Motor neuron (in vitro differentiated cells): ENCODE data around the gene N4BP2L1. TPM values are rescaled to one million over a fixed set of nuclear protein-coding genes. Genes with fewer than 3 reads are reported as not detected.

Source experiments
- ATAC-seq, 8 experiments: fragments of 200-7000 bp; cut with Tn5 transposase; replicated peaks in 6 of 8; 2 replicates each; pipeline ENCODE4 v1.8.0; 2021; ENCODE audit warnings: mild to moderate bottlenecking in 8 of 8, moderate library complexity in 8 of 8
- H3K27ac ChIP-seq, 2 donors: fragments of 250-450 bp; sonication (Bioruptor Pico); 2 replicates each; pipeline ENCODE4 v1.9.0; 2021; ENCODE audit warnings: antibody characterized with exemption in 2 of 2, mild to moderate bottlenecking in 2 of 2, moderate library complexity in 1 of 2
- H3K4me1 ChIP-seq, 2 donors: fragments of 250-450 bp; sonication (Bioruptor Pico); replicated peaks in 1 of 2; 2 replicates each; pipeline ENCODE4 v1.6.1; 2021; ENCODE audit warnings: antibody characterized with exemption in 2 of 2, mild to moderate bottlenecking in 2 of 2, moderate library complexity in 1 of 2
- H3K4me3 ChIP-seq, 5 donors: fragments of 250-450 bp; sonication (Bioruptor Pico); 2 replicates each; pipeline ENCODE4 v1.9.0; 2021; ENCODE audit warnings: antibody characterized with exemption in 5 of 5, mild to moderate bottlenecking in 5 of 5, moderate library complexity in 4 of 5
- WGBS, 10 experiments: fragments of 450-650 bp; shearing (Covaris generic); methylation state at CpG; one replicate each; pipeline ENCODE4 v1.0.0; 2022; 5-methylcytosine and 5-hydroxymethylcytosine counted together
- in situ Hi-C, 9 experiments: fragments of 400-800 bp; cut with MboI; loops; one replicate each; pipeline ENCODE4 v1.15.0; 2021; ENCODE audit warnings: low sequenced_read_pairs in 9 of 9, low pct_unique_long_range_greater_than_20kb in 2 of 9; ENCODE audit not compliant: unreplicated experiment in 9 of 9
- total RNA-seq, 8 experiments: library from RNA; unstranded; fragments of 300-600 nt; gene quantifications; 2 replicates each; pipeline versions ENCODE4 v1.2.3 to v1.2.4, GENCODE V29; 2022

The N4BP2L1 gene
- 1 to 10 TPM; 2.0 to 6.1 (median 4.2) TPM for total RNA-seq

DNA sequence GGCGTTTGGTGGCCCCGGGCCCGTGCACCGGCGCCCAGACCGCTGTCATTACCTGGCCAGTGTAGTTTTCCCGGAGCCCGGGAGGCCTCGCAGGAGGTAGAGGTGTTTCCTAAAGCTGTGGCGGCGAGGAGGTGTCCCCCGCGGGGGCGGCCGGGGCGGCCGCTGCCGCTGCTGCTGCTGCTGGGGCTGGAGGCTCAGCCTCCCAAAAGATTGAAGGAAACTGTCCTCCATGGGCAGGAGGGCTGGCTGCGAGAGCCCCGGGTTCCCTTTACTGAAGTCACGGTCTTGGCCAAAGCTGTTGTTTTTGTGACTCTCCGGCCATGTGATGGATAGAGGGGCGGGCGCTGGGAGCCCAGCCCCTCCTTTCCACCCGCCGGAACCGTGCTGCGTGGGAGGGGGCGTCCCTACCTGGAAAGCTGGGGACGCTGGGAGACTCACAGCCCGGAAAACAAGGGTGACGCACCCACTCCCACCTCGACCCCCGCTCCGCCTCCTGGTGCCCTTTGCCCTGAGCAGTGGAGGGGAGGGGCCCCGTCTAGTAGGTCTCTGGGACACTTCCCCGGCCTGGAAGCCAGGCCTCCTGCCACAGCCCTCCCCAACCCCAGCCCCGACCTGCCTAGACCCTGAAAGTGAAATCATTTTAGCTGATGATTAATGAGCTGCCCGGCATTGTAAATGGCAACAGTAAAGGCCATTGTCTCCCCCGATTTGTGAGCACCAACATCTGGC is at the start of gene N4BP2L1:
N4BP2L1 (minus strand) TSS at position 279 of the 729 bp plus-strand sequence; CDS start at position 231, 48 bp downstream.
- whole genome bisulfite sequencing, 10 experiments, result 0 to 20% (median 0%) methylated on average over 1 to 10 of the region's 40 CpGs; no CpG with 5 or more reads in 5 of the 10 experiments
- in situ Hi-C loops, result no loop called here
- peak; percentile 56 to 87 (median 84) for ATAC-seq
- Histone ChIP-seq H3K27ac (peak within 1 kb of the TSS in 1 of 2 donors; percentile 4), H3K4me1 (peaks cover 0 to 5% of the 10 kb centered on the region in 2 donors), H3K4me3 (peak within 1 kb of the TSS; percentile 42 to 80 (median 59))

DNA sequence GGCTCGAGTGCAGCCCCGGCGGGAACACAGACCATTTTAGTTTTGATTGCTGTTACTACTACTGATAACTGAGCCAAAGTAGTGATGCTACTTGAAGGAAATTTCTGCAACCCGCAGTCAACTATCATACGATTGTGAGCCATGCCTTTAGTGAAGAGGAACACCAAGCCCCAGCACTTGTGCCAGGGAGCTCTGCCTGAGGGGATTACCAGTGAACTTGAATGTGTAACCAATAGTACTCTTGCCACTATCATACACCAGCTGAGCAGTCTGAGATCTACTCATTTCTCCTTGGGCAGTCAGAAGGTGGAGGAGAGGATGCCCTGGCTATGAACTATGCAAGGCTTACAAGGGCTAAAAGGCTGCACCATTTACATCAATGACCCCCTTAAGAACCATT is 49.0 kb upstream of the N4BP2L1 start:
- no peak for ATAC-seq
- H3K27ac ChIP-seq, result no peak overlapping the region
- no peak overlapping the region for H3K4me3 ChIP-seq
- in situ Hi-C loops, result no loop called here
- H3K4me1 ChIP-seq, result peaks cover 2 to 13% of the 10 kb centered on the region in 2 donors
- 80 to 100% (median 97%) methylated on average over 2 to 5 of the region's 5 CpGs; no CpG with 5 or more reads in 1 of the 10 experiments for WGBS, 10 experiments

DNA sequence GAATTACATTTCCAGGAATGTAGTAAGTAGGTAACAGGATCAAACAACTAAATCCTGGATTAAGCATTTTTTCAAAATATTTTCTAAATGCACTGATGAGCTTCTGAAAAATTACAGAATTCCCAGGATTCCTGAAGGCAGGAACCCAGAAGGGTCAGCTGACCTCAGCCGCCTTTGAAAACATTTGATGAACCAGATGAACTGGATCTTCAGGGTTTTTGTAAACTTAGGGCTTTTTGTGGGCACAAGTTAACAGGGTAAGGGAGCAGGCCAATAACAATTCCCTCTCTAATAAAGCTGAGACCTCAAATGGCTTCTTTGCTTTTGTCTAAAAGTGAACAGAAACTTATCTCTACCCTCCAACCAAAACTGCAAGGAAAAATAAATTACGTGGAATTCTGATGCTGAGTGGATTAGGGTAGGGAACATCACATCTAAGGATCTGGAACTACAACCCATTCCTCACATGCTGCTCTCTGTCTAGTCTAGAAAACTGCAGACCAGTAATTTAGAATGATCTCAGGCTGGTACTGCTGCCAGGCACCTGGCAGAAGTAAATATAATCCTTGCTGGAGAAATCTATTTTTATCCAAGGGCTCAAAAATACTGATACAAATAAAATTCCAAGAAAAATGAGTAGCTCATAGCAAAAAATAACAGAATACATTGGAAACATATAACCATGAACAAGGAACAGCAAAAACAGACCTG is 48.2 kb upstream of the N4BP2L1 start:
- Histone ChIP-seq H3K27ac (no peak overlapping the region), H3K4me1 (peaks cover 5 to 13% of the 10 kb centered on the region in 2 donors), H3K4me3 (no peak overlapping the region)
- ATAC-seq, result no peak
- in situ Hi-C loops, result no loop called here
- 78 to 100% (median 100%) methylated on average over 1 to 2 of the region's 2 CpGs; no CpG with 5 or more reads in 3 of the 10 experiments for WGBS, 10 experiments

DNA sequence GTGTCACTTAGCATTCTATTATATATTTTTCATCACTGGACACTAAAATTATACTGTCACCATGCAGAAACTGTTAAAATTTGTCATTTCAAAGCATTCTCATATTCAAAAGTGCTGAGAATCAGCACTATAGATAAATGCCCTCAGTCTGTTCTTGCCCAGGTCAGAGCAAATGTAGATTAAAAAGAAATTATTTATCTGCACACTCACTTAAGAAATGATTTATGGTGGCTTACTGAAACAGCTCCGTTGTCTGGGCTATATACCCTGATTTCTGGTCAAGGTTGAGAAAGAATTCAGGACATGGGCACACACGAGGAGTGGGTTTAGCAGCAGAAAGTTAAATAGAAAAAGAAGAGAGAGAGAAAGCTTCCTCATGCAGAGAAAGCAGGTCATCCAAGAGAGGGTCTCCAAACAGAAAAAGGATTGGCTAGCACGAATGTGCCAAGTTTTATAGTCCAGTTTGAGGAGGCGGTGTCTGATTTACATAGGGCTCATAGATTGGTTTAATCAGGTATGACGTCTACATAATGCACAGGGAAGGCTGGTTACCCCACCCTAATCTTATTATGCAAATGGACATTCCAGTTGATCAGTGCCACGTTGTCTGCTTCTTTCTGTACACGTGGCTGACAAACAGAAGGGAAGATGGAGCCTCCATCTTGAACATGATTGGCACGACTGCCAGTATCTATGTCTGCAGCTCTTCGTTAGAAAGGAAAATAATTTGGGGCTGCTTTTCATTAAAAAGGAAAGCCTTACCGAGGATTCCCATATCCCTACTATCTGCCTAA is 47.3 kb upstream of the N4BP2L1 start:
- WGBS, 10 experiments, result 43 to 100% (median 78%) methylated on average over 1 to 10 of the region's 10 CpGs
- Histone ChIP-seq H3K4me3 (no peak overlapping the region), H3K27ac (no peak overlapping the region), H3K4me1 (peaks cover 5 to 13% of the 10 kb centered on the region in 2 donors)
- in situ Hi-C loops, result no loop called here
- ATAC-seq, result peak in 7 of 8 experiments; percentile 23 to 77 (median 61)

DNA sequence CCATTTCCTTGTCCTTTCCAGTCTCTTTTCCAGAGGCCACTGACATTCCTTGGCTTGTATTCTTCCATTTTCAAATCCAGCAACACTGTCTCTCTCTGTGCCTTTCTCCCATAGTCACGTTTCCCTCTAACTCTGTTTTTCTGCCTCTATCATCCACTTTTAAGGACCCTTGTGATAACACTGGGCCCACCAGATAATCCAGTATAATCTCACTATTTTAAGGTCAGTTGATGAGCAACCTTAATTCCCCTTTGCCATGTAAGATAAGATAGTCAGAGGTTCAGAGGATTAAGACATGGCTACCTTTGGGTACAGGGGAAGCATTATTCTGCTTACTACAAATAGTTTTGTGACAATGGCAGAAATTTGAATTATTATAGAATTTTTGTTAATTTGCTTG is 45.7 kb upstream of the N4BP2L1 start:
- H3K27ac ChIP-seq, result no peak overlapping the region
- peaks cover 5 to 13% of the 10 kb centered on the region in 2 donors for H3K4me1 ChIP-seq
- no peak overlapping the region for H3K4me3 ChIP-seq
- WGBS, 10 experiments, result 60 to 90% (median 82%) methylated on average over 1 of the region's 1 CpG; no CpG with 5 or more reads in 2 of the 10 experiments
- in situ Hi-C loops, result no loop called here
- no peak for ATAC-seq

DNA sequence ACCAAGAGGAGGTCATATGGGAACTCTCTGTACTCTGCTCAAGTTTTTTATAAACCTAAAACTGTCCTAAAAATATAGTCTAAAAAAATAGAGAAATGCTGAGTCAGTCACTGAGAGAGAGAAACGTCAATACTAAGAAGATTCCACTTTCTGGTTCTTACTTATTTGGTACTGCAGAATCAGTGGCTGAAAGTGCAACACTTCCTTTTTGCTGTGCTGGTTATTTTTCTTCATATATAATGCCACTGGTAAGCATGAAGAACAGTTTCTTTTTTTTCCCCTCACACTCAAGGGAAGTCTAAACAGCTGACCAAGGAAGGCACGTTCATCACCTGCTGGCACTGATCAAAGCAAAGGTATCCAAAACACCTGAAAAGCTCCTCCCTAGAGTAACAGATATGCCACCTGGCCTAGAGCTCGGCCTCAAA is 44.3 kb upstream of the N4BP2L1 start:
- WGBS, 10 experiments, result 52 to 100% (median 75%) methylated on average over 2 to 3 of the region's 3 CpGs
- ATAC-seq, result no peak
- Histone ChIP-seq H3K4me3 (no peak overlapping the region), H3K4me1 (peaks cover 5 to 13% of the 10 kb centered on the region in 2 donors), H3K27ac (no peak overlapping the region)
- in situ Hi-C loops, result no loop called here

DNA sequence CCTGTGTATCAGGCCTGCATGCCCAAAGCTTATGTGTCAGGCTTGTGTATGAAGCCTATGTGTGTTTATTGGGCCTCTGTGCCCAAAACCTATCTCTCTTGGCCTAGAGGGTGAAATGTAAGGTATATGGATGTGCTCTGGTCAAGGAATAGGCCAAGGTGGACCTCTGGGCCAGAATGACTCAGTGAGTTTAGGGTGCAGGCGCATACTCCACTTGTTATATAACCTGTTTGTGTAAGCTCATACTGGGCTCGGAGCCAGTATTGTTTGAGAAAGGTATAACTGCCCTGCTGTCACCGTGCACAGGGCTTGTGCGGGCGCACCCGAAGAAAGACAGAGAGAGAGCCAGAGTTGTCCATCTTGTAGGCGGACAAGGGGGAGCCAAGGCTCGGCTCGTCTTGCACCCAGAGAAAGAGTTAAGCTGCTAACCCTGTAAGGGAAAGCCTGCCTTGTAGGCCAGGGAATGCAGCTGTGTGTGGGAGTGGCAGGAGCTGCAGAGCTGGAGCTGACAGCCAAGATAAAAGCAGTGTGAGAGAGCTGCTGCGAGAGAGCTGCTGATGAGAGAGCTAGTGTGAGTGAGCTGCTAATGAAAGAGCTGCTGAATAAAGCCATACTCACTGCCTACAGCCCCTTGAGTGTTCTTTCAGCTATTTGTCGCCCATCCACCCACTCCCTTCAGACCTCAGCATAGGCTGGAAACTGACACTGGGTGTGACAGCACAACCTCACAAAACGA is 43.4 kb upstream of the N4BP2L1 start:
- in situ Hi-C loops, result no loop called here
- peak in 7 of 8 experiments; percentile 64 to 92 (median 79) for ATAC-seq
- peak overlapping the region in 1 of 2 donors; percentile 48 for H3K27ac ChIP-seq
- H3K4me1 ChIP-seq, result peaks cover 5 to 13% of the 10 kb centered on the region in 2 donors
- H3K4me3 ChIP-seq, result no peak overlapping the region
- 33 to 82% (median 62%) methylated on average over 1 to 11 of the region's 12 CpGs; no CpG with 5 or more reads in 2 of the 10 experiments for WGBS, 10 experiments

DNA sequence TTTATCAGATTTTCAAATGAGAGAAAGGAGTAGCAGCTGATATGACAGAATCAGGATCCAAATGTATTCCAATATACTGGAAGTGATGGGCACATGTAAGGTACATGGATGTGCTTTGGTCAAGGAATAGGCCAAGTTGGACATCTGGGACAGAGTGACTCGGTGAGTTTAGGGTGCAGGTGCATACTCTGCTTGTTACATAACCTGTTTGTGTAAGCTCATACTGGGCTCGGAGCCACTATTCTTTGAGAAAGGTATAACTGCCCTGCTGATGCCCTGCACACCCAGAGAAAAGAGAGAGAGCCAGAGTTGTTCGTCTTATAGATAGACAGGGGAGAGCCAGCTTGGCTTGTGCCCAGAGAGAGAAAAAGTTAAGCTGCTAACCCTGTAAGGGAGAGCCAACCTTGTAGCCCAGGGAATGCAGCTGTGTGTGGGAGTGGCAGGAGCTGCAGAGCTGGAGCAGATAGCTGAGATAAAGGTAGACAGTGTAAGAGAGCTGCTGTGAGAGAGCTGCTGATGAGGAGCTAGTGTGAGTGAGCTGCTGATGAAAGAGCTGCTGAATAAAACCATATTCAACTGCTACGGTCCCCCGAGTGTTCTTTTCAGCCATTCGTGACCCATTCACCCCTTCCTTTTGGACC is 40.7 kb upstream of the N4BP2L1 start:
- peaks cover 0 to 5% of the 10 kb centered on the region in 2 donors for H3K4me1 ChIP-seq
- peak in 1 of 8 experiments; percentile 22 for ATAC-seq
- no peak overlapping the region for H3K27ac ChIP-seq
- in situ Hi-C loops, result no loop called here
- 52 to 100% (median 81%) methylated on average over 1 to 6 of the region's 6 CpGs; no CpG with 5 or more reads in 1 of the 10 experiments for WGBS, 10 experiments
- no peak overlapping the region for H3K4me3 ChIP-seq

DNA sequence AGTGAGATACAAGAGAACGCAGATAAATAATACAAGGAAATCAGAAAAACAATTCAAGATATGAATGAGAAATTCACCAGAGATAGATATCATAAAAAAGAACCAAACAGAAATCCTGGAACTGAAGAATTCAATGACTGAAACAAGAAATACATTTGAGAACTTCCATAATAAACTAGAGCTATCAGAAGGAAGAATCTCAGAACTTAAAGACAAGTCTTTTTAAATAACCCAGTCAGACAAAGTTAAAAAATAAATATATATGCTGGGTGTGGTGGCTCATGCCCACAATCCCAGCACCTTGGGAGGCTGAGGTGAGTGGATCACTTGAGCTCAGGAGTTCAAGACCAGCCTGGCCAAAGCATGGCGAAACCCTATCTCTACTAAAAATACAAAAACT is 28.7 kb upstream of the N4BP2L1 start:
- ATAC-seq, result no peak
- H3K27ac ChIP-seq, result no peak overlapping the region
- no peak overlapping the region for H3K4me3 ChIP-seq
- H3K4me1 ChIP-seq, result no peaks in the 10 kb centered on the region
- 86 to 100% (median 97%) methylated on average over 1 to 2 of the region's 2 CpGs for WGBS, 10 experiments
- in situ Hi-C loops, result no loop called here

DNA sequence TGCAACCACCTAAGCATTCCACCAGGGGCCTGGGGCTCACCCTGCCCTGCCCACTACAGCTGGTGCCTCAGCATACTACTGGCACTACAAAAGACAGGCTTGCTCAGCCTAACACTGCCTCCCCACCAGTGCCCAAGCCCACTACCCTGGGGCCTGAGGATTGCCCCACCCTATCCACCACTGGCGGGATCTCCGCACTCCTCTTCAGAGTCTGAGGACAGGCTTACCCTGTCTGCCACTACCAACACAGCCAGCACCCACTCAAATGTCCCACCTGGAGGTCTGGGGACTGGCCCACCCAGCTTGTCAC is 27.6 kb upstream of the N4BP2L1 start:
- no peak overlapping the region for H3K27ac ChIP-seq
- no CpG with 5 or more reads among the region's 2 CpGs for WGBS, 10 experiments

DNA sequence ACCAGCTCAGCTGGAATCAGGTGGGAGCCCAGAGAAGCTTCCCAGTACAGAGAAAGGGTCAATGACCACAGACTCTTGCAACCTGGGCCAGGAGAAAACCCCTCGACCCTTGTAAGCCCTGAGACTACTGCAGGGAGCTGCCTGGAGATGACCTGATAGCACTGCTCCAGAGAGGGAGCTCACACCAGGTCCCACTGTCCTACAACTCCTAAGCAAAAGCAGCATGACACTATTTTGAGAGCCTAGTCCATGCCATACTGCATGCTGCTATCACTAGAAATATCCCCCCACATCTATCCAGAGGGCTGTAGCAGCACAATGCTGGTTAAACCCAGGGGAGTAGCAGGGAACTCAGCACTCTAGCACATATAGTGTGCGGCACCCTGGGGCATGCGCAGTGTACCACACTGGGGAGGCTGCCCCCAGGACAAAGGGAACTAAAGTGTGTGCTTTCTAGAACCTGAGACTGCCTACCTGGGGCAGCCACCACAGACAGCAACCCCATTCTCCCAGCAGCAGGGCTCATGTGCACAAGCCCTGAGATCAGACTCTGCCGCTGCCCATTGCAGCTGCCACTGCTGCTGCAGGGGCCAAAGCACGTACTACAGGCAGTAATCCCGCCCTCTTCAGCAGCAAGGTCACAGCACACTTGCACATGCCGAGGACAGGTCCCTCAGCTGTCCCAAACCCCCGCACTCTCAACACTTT is 27.1 kb upstream of the N4BP2L1 start:
- Histone ChIP-seq H3K4me3 (no peak overlapping the region), H3K4me1 (no peaks in the 10 kb centered on the region), H3K27ac (no peak overlapping the region)
- 20 to 100% (median 81%) methylated on average over 1 to 3 of the region's 8 CpGs; no CpG with 5 or more reads in 4 of the 10 experiments for WGBS, 10 experiments
- no peak for ATAC-seq
- in situ Hi-C loops, result no loop called here

More for the DNA sequence above, 27.6 kb upstream of the N4BP2L1 start:
- ATAC-seq, result no peak
- no peak overlapping the region for H3K4me3 ChIP-seq
- in situ Hi-C loops, result no loop called here
- H3K4me1 ChIP-seq, result no peaks in the 10 kb centered on the region
